ENCODE measurements around the gene TLR4. TPM values are rescaled to one million over a fixed set of nuclear protein-coding genes. Genes with fewer than 3 reads are reported as not detected.

The TLR4 gene
- total RNA-seq, 1 donor from 2014 or later: not detected

GRCh38 chr9:117744856-117745389 lies 40.7 kb downstream of the TLR4 start:
- intact Hi-C loops (cut with micrococcal nuclease): no loop called here

DNA sequence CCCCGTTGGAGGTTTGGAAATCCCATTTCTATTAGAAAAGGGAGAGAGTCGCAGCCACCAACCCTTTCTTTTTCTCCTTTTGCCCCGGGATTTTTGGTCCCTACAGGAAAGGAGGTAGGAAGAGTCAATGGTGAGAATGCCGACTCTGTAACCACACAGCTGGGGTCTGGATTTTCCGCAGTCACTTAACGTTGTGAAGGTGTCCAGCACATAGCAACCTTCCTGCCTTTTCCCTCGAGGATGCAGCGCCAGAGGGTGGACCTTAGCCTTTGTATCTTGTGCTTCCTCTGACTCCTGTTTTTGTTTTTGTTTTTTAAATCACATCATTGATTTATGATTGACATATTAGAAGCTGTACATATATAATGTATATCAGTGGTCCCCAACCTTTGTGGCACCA lies 41.4 kb downstream of the TLR4 start:
- intact Hi-C loops (cut with micrococcal nuclease): no loop called here

DNA sequence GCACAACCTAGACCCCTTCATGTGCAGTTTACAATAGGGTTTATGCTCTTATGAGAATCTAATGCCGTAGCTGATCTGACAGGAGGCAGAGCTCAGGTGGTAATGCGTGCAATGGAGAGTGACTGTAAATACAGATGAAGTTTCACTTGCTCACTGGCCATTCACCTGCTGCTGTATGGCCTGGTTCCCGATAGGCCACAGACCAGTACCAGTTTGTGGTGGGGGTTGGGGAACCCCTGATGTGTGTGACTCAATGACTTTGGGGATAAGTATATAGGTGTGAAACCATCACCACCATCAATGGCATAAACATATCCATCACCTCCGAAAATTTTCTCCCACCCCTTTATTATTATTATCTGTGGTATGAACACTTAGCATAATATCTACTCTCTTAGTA lies 42.1 kb downstream of the TLR4 start:
- intact Hi-C loops (cut with micrococcal nuclease): no loop called here

GRCh38 chr9:117747386-117747970 lies 43.3 kb downstream of the TLR4 start:
- intact Hi-C loops (cut with micrococcal nuclease): no loop called here

GRCh38 chr9:117750401-117750800 lies 46.2 kb downstream of the TLR4 start:
- intact Hi-C loops (cut with micrococcal nuclease): no loop called here

DNA sequence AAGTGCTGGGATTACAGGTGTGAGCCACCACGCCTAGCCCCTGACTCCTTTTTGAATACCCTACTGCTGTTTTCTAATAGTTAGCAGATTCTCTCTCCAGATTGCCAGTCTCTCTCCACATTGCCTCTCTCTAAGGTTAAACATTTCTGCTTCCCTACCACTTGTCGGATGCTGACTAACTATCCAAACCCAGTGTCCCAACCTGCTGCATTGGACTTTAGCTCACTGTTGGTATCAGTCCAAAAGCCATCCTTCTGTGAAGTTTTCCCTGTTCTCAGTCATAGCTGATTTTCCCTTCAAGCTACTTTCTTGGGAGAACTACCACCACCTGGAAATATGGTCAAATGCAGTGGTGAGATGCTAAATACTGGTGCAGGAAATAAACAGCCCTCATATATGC lies 48.7 kb downstream of the TLR4 start:
- intact Hi-C loops (cut with micrococcal nuclease): no loop called here

GRCh38 chr9:117757561-117758190 lies 53.5 kb downstream of the TLR4 start:
- intact Hi-C loops (cut with micrococcal nuclease): no loop called here

GRCh38 chr9:117763314-117763713 lies 59.1 kb downstream of the TLR4 start:
- intact Hi-C loops (cut with micrococcal nuclease): no loop called here

DNA sequence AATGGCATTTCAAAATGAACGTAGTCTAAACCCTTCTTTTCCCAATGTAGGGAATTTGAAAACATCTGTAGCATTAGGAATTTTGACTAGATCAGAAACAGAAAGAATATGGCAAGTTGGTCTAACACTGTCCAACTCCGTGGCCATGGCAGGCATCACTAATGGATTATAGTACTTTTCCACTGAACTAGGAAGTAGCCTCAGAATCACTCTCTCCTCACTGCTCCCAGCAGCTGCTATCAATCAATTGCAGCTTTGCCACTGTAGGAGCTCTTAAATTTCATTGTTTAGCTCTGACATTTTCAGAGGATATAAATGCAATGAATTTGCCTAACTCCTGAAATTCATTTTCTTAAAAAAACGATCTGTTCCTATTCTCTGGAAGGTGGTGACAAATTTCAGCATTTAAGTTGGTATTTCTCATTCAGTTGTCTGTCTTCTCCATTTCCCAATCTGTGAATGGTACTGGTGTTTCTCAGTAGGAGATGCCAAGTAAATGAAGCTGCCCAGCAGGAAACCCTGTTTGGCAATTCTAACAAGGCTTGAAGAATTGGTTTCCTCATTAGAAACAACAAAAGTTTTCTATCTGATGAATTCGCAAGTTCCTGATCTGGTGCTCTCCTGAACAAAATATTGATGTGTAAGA lies 64.7 kb downstream of the TLR4 start:
- intact Hi-C loops (cut with micrococcal nuclease): no loop called here

GRCh38 chr9:117771136-117771535 lies 66.9 kb downstream of the TLR4 start:
- intact Hi-C loops (cut with micrococcal nuclease): no loop called here

DNA sequence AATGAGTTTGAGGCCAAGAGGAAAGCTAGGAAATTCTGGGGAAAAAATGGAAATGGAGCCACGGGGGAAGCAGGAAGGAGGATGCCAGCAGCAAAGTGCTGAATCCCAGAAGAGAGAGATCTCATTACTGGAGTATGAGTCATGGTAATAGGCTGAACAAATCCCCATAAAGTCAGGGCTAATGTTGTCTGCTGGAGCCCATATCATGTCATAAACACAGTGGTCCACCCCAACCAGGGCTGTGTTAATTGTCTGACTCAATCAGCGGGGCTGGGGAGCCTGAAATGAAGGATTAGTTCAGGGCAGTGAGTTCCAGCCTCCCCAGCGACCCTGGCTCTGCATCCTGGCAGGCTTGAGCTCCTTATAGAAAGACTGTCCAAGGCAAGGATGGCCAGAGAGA lies 68.8 kb downstream of the TLR4 start:
- intact Hi-C loops (cut with micrococcal nuclease): no loop called here

Measured in T-helper 1 cell treated with Interleukin-12 subunit alpha and Interleukin-12 subunit beta and Interleukin-4 antibody, amounts not matched to agents 30 ng/mL and 1 ng/mL, for 36 hours (primary cell).